Measurements from ENCODE around the gene IRX4. TPM values are rescaled to one million over a fixed set of nuclear protein-coding genes. Genes with fewer than 3 reads are reported as not detected.

The IRX4 gene
- polyA plus RNA-seq, 1 of the 3 experiments (the other 2 are of a cell fraction): not detected

DNA sequence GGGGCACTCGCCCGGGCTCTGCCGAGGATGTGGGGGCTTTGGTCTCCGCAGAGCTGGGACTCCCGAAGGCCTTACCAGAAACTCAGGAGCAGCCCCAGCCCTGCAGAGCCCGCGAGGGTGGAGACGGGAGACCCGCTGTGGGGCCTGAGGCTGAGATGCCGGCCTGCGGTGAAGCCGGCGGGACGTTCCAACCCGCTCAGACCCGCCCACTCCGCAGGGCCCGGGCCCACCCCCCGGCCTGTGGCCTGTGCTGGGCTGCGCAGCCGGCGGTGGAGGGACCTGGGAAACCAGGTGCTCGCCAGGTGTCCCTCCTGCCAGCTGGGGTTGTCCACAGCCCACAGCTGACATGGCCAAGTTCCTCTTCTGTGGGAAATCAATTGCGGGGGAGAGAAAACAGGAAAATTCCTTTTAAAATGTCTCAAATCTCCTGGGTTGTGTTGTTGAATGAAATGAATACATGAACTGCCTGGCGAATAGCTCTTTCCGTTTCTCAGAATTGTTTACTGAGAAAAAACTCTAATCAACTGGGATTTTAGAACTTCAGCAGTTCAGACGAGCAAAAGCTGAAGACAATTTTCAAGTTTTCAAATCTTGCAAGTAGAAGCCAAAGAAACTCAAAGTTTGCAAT lies 49.0 kb upstream of the IRX4 start:
- Histone ChIP-seq H3K9me2 (no peaks in the 10 kb centered on the region), H3K4me3 (ENCODE audit: low read depth in 2 of 2, low read length in 1 of 2) (no peak overlapping the region), H3K27ac (ENCODE audit: low read depth in 2 of 2, low read length in 1 of 2) (no peak overlapping the region), H3K4me2 (no peak overlapping the region), H4K20me1 (ENCODE audit: insufficient read depth) (no peaks in the 10 kb centered on the region), H2AFZ (ENCODE audit: low read depth) (no peak overlapping the region), H3K79me2 (ENCODE audit: insufficient read depth) (no peaks in the 10 kb centered on the region), H3F3A (replicated peaks; ENCODE audit: insufficient read depth) (peaks cover 8% of the 10 kb centered on the region), H3K9me3 (no peaks in the 10 kb centered on the region), H3K27me3 (ENCODE audit: insufficient read depth) (peaks cover 53% of the 10 kb centered on the region; the same call in 1 of the 2 replicates), H3K9ac (no peak overlapping the region), H3K36me3 (replicated peaks in 1 of 2; ENCODE audit: control insufficient read depth in 1 of 2, insufficient read depth in 2 of 2, low read length in 1 of 2) (no peaks in the 10 kb centered on the region), H3K4me1 (ENCODE audit: control insufficient read depth in 1 of 2, insufficient read depth in 2 of 2, low read depth in 1 of 2, low read length in 1 of 2) (no peaks in the 10 kb centered on the region)
- TF ChIP-seq TCF12 (IDR thresholded peaks at IDR 0.05) (no peak), MEF2A (IDR thresholded peaks at IDR 0.05; ENCODE audit: borderline replicate concordance, low read depth) (no peak), GABPA (IDR thresholded peaks at IDR 0.05; ENCODE audit: low read depth) (no peak), ELF1 (IDR thresholded peaks at IDR 0.05) (no peak), CHD2 (IDR thresholded peaks at IDR 0.05; ENCODE audit: low read length, partially characterized antibody) (no peak), RFX5 (IDR thresholded peaks at IDR 0.05; ENCODE audit: low read length) (no peak), SMC3 (IDR thresholded peaks at IDR 0.05; ENCODE audit: low read depth, low read length) (no peak), RXRA (IDR thresholded peaks at IDR 0.05; ENCODE audit: borderline replicate concordance, low read depth) (no peak), EZH2phosphoT487 (IDR thresholded peaks at IDR 0.05; ENCODE audit: borderline replicate concordance, low read depth) (no peak), EP300 (IDR thresholded peaks at IDR 0.05; ENCODE audit: borderline replicate concordance in 1 of 2, low read depth in 1 of 2, low read length in 1 of 2) (no peak), FOSL2 (IDR thresholded peaks at IDR 0.05; ENCODE audit: borderline replicate concordance, low read depth) (no peak), SIN3A (IDR thresholded peaks at IDR 0.05; ENCODE audit: borderline replicate concordance, low read depth, low read length) (no peak)
- TF ChIP-seq, protein P1, sequence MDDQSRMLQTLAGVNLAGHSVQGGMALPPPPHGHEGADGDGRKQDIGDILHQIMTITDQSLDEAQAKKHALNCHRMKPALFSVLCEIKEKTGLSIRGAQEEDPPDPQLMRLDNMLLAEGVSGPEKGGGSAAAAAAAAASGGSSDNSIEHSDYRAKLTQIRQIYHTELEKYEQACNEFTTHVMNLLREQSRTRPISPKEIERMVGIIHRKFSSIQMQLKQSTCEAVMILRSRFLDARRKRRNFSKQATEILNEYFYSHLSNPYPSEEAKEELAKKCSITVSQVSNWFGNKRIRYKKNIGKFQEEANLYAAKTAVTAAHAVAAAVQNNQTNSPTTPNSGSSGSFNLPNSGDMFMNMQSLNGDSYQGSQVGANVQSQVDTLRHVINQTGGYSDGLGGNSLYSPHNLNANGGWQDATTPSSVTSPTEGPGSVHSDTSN (IDR thresholded peaks at IDR 0.05): no peak
- TF ChIP-seq, protein P2, sequence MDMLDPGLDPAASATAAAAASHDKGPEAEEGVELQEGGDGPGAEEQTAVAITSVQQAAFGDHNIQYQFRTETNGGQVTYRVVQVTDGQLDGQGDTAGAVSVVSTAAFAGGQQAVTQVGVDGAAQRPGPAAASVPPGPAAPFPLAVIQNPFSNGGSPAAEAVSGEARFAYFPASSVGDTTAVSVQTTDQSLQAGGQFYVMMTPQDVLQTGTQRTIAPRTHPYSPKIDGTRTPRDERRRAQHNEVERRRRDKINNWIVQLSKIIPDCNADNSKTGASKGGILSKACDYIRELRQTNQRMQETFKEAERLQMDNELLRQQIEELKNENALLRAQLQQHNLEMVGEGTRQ (IDR thresholded peaks at IDR 0.05; ENCODE audit: borderline replicate concordance, low read depth, low read length): no peak
- TF ChIP-seq, protein P3, sequence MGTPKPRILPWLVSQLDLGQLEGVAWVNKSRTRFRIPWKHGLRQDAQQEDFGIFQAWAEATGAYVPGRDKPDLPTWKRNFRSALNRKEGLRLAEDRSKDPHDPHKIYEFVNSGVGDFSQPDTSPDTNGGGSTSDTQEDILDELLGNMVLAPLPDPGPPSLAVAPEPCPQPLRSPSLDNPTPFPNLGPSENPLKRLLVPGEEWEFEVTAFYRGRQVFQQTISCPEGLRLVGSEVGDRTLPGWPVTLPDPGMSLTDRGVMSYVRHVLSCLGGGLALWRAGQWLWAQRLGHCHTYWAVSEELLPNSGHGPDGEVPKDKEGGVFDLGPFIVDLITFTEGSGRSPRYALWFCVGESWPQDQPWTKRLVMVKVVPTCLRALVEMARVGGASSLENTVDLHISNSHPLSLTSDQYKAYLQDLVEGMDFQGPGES (IDR thresholded peaks at IDR 0.05; ENCODE audit: low read depth, low read length): no peak
- TF ChIP-seq, protein P4, sequence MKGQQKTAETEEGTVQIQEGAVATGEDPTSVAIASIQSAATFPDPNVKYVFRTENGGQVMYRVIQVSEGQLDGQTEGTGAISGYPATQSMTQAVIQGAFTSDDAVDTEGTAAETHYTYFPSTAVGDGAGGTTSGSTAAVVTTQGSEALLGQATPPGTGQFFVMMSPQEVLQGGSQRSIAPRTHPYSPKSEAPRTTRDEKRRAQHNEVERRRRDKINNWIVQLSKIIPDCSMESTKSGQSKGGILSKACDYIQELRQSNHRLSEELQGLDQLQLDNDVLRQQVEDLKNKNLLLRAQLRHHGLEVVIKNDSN (IDR thresholded peaks at IDR 0.05; ENCODE audit: borderline replicate concordance, low read depth): no peak
- TF ChIP-seq, protein P5, sequence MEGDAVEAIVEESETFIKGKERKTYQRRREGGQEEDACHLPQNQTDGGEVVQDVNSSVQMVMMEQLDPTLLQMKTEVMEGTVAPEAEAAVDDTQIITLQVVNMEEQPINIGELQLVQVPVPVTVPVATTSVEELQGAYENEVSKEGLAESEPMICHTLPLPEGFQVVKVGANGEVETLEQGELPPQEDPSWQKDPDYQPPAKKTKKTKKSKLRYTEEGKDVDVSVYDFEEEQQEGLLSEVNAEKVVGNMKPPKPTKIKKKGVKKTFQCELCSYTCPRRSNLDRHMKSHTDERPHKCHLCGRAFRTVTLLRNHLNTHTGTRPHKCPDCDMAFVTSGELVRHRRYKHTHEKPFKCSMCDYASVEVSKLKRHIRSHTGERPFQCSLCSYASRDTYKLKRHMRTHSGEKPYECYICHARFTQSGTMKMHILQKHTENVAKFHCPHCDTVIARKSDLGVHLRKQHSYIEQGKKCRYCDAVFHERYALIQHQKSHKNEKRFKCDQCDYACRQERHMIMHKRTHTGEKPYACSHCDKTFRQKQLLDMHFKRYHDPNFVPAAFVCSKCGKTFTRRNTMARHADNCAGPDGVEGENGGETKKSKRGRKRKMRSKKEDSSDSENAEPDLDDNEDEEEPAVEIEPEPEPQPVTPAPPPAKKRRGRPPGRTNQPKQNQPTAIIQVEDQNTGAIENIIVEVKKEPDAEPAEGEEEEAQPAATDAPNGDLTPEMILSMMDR (IDR thresholded peaks at IDR 0.05): no peak
- ChIA-PET CTCF (no interaction called here), POLR2A (no interaction called here)
- DNase-seq: no peak
- WGBS (ENCODE audit: low lambda C conversion rate): 12% methylated on average over 8 of the region's 27 CpGs

Data from SK-N-SH (cell line).